ENCODE measurements around the gene R3HDM1.

GRCh38 chr2:135647836-135648579 is 116.7 kb downstream of the R3HDM1 start:
- no peak for TF ChIP-seq CTCF (conservative IDR thresholded peaks at IDR 0.05 in 1 of 2, IDR thresholded peaks at IDR 0.05 in 1 of 2; ENCODE audit: low read depth in 1 of 2, low read length in 2 of 2)
- no peak for TF ChIP-seq EZH2 (IDR thresholded peaks at IDR 0.05; ENCODE audit: low read length, missing control alignments)
